ENCODE data around the gene TOMM20L. TPM values are rescaled to one million over a fixed set of nuclear protein-coding genes. Genes with fewer than 3 reads are reported as not detected.

Gene TOMM20L
- total RNA-seq, 1 experiment from 2014 or later, result not detected

- no peak overlapping the region for H3K4me2 ChIP-seq (ENCODE audit: insufficient read depth, insufficient read length, low read length)
Measured at GRCh38 chr14:58364316-58364715, 31.4 kb upstream of the TOMM20L start.

More at GRCh38 chr14:58364316-58364715, 31.4 kb upstream of the TOMM20L start:
- Histone ChIP-seq H3K9me3 (ENCODE audit: control insufficient read depth, low read depth, low read length) (no peaks in the 10 kb centered on the region), H4K5ac (ENCODE audit: insufficient read length, low read depth, low read length) (no peak overlapping the region), H4K20me1 (ENCODE audit: control insufficient read depth, insufficient read depth, insufficient read length) (no peaks in the 10 kb centered on the region), H4K8ac (replicated peaks; ENCODE audit: insufficient read length, low read depth, low read length) (no peak overlapping the region), H3K23ac (ENCODE audit: insufficient read length, low read depth, low read length) (no peak overlapping the region), H3K27ac (ENCODE audit: insufficient read length, low read depth, low read length) (no peak overlapping the region), H3K18ac (ENCODE audit: insufficient read length, low read depth, low read length) (no peak overlapping the region), H2BK5ac (ENCODE audit: insufficient read length, low read length) (no peak overlapping the region), H2BK15ac (ENCODE audit: low read depth, low read length) (no peak overlapping the region), H3K79me1 (ENCODE audit: insufficient read depth, low read depth, low read length, poor library complexity, severe bottlenecking) (no peaks in the 10 kb centered on the region), H2BK12ac (ENCODE audit: insufficient read length, low read depth, low read length) (no peak overlapping the region), H2AFZ (ENCODE audit: low read length) (no peak overlapping the region), H3K27me3 (ENCODE audit: insufficient read depth, low read length) (no peaks in the 10 kb centered on the region), H2BK20ac (ENCODE audit: low read depth, low read length, poor library complexity, severe bottlenecking) (no peak overlapping the region), H2AK5ac (ENCODE audit: insufficient read length, low read length) (no peak overlapping the region), H3K9ac (ENCODE audit: extremely low read depth, insufficient read length, low read length) (no peak overlapping the region), H3K56ac (ENCODE audit: insufficient read length, low read depth, low read length) (no peak overlapping the region), H3K79me2 (ENCODE audit: insufficient read depth, low read length) (no peaks in the 10 kb centered on the region), H4K91ac (ENCODE audit: insufficient read length, low read depth, low read length) (no peak overlapping the region), H3K14ac (ENCODE audit: insufficient read depth, low read length) (no peak overlapping the region), H3K23me2 (ENCODE audit: insufficient read length, low read depth, low read length, poor library complexity, severe bottlenecking) (no peaks in the 10 kb centered on the region), H3K4me1 (ENCODE audit: insufficient read depth, low read length) (no peaks in the 10 kb centered on the region), H2BK120ac (ENCODE audit: low read depth, low read length, poor library complexity, severe bottlenecking) (no peak overlapping the region), H3T11ph (ENCODE audit: low read length) (no peak overlapping the region), H3K4ac (ENCODE audit: low read depth, low read length) (no peak overlapping the region)
- no peak for DNase-seq
- H3K27ac Mint-ChIP-seq, result no peak overlapping the region
- H3K27me3 Mint-ChIP-seq (ENCODE audit: low read depth), result no peaks in the 10 kb centered on the region
- H3K36me3 Mint-ChIP-seq (ENCODE audit: insufficient read depth in 1 of 3, low read depth in 3 of 3), result peaks cover 4 to 49% (median 43%) of the 10 kb centered on the region in 3 experiments; a peak in 5 of 7 replicates
- no peak overlapping the region for H3K4me3 Mint-ChIP-seq
- no peaks in the 10 kb centered on the region for H3K4me1 Mint-ChIP-seq
- no CpG with 5 or more reads among the region's 4 CpGs for WGBS (ENCODE audit: extremely low coverage, insufficient read length, low lambda C conversion rate)
- no peak for TF ChIP-seq CTCF (conservative IDR thresholded peaks at IDR 0.05)
- H3K9me3 Mint-ChIP-seq, result no peaks in the 10 kb centered on the region
